Mesothelial cell of epicardium (in vitro differentiated cells): ENCODE results near the gene ASB13. TPM values are rescaled to one million over a fixed set of nuclear protein-coding genes. Genes with fewer than 3 reads are reported as not detected.

Experiments used
- DNase-seq, 2 experiments: peaks; one replicate each; pipeline ENCODE4 v3.0.0; 2021; ENCODE audit warnings: low spot score in 2 of 2; ENCODE audit not compliant: unreplicated experiment in 2 of 2
- H3K27ac Mint-ChIP-seq: 2 replicates; pipeline ENCODE4 v1.8.0; 2021; ENCODE audit warnings: mixed read lengths
- H3K27me3 Mint-ChIP-seq: 2 replicates; pipeline ENCODE4 v1.8.0; 2021; ENCODE audit warnings: low read depth, mixed read lengths
- H3K36me3 Mint-ChIP-seq: 2 replicates; pipeline ENCODE4 v1.8.0; 2021; ENCODE audit warnings: mixed read lengths
- H3K4me1 Mint-ChIP-seq: 2 replicates; pipeline ENCODE4 v1.8.0; 2021; ENCODE audit warnings: mixed read lengths
- H3K4me3 Mint-ChIP-seq: 2 replicates; pipeline ENCODE4 v1.8.0; 2021; ENCODE audit warnings: mild to moderate bottlenecking, moderate library complexity, mixed read lengths
- H3K9me3 Mint-ChIP-seq: 2 replicates; pipeline ENCODE4 v1.8.0; 2021; ENCODE audit warnings: mixed read lengths
- total RNA-seq: library from RNA; stranded (reverse); gene quantifications from 3 replicates; pipeline ENCODE4 v1.2.1, GENCODE V29; 2021
- TF ChIP-seq, protein P1 (sequence below): fragments of 200-600 bp; sonication (generic); IDR thresholded peaks from one replicate; pipeline ENCODE4 v1.5.0; 2021; ENCODE audit warnings: antibody characterized with exemption; ENCODE audit not compliant: unreplicated experiment

Gene ASB13
- total RNA-seq, 1 donor from 2014 or later: 26.3 TPM

DNA sequence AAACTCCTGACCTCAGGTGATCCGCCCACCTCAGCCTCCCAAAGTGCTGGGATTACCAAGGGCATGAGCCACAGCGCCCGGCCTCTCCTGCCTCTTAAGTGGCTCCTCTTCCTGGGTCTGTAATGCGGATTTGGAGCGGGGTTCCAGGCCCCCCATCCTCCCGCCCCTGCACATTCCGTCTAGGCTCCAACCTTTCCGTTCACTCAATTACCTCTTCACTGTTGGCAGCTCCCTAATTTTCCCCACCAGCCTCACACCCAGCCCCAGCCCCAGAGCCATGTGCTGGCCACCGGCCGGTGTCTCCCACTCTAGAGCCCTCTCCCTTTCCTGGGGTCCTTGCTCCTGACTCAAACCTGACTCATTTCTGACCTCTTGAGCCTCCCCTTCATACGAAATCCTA, 16.6 kb downstream of the ASB13 start:
- Mint-ChIP-seq H3K9me3 (no peaks in the 10 kb centered on the region), H3K36me3 (peaks cover 24% of the 10 kb centered on the region), H3K27ac (peak overlapping the region; percentile 5), H3K27me3 (no peaks in the 10 kb centered on the region), H3K4me1 (peaks cover 6% of the 10 kb centered on the region), H3K4me3 (no peak overlapping the region)
- TF ChIP-seq, protein P1, sequence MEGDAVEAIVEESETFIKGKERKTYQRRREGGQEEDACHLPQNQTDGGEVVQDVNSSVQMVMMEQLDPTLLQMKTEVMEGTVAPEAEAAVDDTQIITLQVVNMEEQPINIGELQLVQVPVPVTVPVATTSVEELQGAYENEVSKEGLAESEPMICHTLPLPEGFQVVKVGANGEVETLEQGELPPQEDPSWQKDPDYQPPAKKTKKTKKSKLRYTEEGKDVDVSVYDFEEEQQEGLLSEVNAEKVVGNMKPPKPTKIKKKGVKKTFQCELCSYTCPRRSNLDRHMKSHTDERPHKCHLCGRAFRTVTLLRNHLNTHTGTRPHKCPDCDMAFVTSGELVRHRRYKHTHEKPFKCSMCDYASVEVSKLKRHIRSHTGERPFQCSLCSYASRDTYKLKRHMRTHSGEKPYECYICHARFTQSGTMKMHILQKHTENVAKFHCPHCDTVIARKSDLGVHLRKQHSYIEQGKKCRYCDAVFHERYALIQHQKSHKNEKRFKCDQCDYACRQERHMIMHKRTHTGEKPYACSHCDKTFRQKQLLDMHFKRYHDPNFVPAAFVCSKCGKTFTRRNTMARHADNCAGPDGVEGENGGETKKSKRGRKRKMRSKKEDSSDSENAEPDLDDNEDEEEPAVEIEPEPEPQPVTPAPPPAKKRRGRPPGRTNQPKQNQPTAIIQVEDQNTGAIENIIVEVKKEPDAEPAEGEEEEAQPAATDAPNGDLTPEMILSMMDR: no peak
- DNase-seq: no peak

DNA sequence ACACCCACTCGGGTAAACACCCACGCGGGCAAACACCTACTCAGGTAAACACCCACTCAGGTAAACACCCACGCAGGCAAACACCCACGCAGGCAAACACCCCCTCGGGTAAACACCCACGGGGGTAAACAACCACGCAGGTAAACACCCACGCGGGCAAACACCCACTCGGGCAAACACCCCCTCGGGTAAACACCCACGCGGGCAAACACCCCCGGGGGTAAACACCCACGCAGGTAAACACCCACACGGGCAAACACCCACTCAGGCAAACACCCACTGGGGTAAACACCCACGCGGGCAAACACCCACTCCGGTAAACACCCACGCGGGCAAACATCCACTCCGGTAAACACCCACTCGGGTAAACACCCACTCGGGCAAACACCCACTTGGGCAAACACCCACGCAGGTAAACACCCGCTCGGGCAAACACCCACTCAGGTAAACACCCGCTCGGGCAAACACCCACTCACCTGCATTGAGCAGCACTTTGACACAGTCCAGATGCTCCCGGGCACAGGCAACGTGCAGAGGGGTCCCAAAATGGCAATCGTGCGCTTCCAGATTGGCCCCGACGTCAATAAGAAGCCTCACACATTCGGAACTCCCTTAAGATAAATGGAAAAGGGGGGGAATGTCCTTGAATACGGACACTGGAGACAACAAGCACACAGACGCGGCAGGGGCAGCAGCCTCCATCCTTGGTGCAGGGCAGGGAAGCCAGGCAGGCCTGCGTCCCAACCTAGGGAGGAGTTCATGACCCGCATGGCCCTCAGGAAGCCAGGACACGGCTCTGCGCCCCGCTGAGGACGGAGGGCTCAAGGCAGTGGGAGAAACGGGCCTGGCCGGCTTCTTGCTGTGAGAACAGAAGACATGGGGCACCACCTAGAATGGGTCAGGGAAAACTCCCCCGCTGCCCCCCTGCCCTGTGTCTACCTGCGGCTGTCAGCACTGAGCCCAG, 17.6 kb downstream of the ASB13 start:
- Mint-ChIP-seq H3K9me3 (no peaks in the 10 kb centered on the region), H3K4me1 (peaks cover 10% of the 10 kb centered on the region), H3K27me3 (no peaks in the 10 kb centered on the region), H3K27ac (no peak overlapping the region), H3K4me3 (no peak overlapping the region), H3K36me3 (peaks cover 26% of the 10 kb centered on the region)
- TF ChIP-seq, protein P1: no peak
- no peak for DNase-seq

DNA sequence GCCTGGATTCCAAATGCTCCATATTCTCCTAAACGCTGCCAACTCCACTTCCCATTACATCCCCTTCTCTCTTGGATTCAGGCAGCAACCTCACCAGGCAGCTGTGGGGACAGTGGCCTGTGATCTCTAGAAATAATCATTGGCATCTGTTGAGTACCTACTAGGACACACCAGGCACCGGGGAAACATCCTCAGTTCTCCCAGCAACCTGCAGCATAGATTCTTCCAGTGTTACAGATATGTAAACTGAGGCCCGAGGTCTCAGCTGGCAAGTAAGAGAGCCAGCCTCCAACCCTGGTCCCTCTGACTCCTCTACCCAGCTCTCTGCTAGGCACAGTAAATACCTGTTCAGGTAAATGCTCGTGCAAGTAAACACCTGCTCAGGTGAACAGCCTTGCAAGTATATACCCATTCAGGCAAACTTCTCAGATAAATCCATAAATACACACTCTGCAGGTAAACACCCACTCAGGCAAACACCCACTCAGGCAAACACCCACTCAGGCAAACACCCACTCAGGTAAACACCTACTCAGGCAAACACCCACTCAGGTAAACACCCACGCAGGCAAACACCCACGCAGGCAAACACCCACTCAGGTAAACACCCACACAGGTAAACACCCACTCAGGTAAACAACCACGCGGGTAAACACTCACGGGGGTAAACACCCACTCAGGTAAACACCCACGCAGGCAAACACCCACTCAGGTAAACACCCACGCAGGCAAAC, 18.7 kb downstream of the ASB13 start:
- no peak for DNase-seq
- Mint-ChIP-seq H3K36me3 (peaks cover 31% of the 10 kb centered on the region), H3K4me1 (peaks cover 19% of the 10 kb centered on the region), H3K27me3 (no peaks in the 10 kb centered on the region), H3K4me3 (no peak overlapping the region), H3K9me3 (no peaks in the 10 kb centered on the region), H3K27ac (peak overlapping the region; percentile 1)
- TF ChIP-seq, protein P1: no peak

DNA sequence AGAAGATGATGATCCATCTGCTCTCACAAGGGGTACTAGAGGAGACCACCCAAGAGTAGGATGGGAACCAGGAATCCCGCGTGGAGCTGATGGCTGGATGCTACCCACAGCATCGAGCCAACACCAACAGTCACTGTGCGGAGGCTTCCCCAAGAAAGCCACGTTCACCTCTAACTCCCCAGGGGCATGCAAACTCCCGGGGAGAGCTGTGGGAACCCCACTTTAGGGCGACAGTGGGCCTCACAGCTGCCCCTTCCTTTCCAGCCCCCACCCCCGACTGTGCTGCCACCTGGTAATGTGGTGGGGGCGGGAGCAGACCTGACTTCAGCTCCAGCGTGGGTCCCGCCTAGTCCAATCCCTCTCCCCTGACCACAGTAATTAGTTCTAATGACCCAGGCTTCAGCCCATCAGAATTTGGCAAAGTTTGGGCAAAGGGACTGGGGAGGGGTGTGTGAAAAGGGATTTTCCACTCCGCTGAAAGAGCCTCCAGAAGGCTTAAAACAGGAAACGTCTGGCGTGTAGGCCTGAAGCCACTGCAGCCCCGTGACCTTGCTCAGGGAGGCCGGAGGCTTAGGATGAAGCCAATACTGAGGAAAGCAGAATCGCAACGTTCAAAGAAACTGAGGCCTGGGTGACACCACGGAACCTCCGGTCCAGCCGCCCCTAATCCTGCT, 20.3 kb downstream of the ASB13 start:
- Mint-ChIP-seq H3K27ac (peak overlapping the region; percentile 73), H3K36me3 (peaks cover 39% of the 10 kb centered on the region), H3K4me3 (no peak overlapping the region), H3K4me1 (peaks cover 19% of the 10 kb centered on the region), H3K27me3 (no peaks in the 10 kb centered on the region), H3K9me3 (no peaks in the 10 kb centered on the region)
- TF ChIP-seq, protein P1: no peak
- DNase-seq: no peak

DNA sequence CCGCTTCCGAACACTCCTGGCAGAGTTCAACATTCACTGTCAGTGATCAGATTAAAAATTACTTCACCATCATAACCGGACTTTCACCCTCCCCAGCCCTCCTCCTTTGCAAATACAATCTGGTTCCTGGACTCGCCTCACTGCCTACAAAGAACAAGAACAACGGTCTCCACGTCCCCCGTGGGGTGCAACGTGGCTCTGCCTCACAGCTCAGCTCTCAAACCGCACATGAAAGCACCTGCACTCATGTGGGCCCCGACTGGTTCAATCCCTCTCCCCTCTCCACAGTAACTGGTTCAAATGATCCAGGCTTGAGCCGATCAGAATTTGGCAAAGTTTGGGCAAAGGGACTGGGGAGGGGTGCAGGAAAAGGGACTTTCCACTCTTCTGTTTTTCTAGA, 21.0 kb downstream of the ASB13 start:
- Mint-ChIP-seq H3K27ac (peak overlapping the region; percentile 73), H3K4me3 (no peak overlapping the region), H3K36me3 (peaks cover 43% of the 10 kb centered on the region), H3K9me3 (no peaks in the 10 kb centered on the region), H3K27me3 (no peaks in the 10 kb centered on the region), H3K4me1 (peaks cover 16% of the 10 kb centered on the region)
- TF ChIP-seq, protein P1: no peak
- no peak for DNase-seq
